Stomach (tissue), 4 donors: Measurements from ENCODE around the gene SOX3.

Experiments
- POLR2A ChIP-seq, 4 donors: fragments of 450-650 bp; IDR thresholded peaks; one replicate each; pipeline ENCODE4 v1.6.1; 2016; ENCODE audit warnings: antibody characterized with exemption in 4 of 4, control low read depth in 2 of 4, mild to moderate bottlenecking in 1 of 4, moderate library complexity in 1 of 4
- POLR2AphosphoS5 ChIP-seq, 3 donors: sonication (generic); formaldehyde crosslinking; IDR thresholded peaks; one replicate each; pipeline ENCODE4 v1.6.1; 2016; ENCODE audit warnings: antibody characterized with exemption in 3 of 3
- TF ChIP-seq, protein P1 (sequence below), 7 experiments: fragments of 450-650 bp in 4 of 7; fragments of 200-600 bp in 3 of 7; sonication (generic) in 3 of 7; IDR thresholded peaks; one replicate each; pipeline ENCODE4 v1.5.1; 2016 to 2019; ENCODE audit warnings: antibody characterized with exemption in 7 of 7, control low read depth in 2 of 7, mild to moderate bottlenecking in 1 of 7

DNA sequence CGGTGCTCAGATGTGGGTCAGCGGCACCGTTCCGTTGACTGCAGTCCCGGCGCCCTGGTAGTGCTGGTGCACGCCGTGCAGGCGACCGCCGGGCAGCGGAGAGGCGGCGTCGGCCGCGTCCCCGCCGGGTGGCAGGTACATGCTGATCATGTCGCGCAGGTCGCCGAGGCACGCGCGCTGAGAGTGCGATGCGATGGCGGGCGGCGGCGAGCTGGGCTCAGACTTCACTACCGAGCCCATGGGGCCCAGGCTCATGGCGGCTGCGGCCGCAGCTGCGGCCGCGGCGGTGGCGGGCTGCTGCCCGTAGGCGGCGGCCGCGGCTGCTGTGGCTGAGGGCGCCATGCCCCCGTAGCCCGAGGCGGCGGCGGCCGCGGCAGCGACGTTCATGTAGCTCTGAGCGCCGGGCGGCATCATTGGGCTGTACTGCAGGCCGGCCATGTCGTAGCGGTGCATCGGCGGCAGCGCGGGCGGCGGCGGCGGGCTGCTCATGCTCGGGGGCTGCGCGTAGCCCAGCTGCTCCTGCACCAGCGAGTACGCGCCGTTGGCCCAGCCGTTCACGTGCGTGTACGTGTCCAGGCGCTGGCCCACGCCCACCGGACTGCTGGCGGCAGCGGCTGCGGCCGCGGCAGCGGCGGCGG lies 1.0 kb downstream of the SOX3 start:
- TF ChIP-seq, protein P1, sequence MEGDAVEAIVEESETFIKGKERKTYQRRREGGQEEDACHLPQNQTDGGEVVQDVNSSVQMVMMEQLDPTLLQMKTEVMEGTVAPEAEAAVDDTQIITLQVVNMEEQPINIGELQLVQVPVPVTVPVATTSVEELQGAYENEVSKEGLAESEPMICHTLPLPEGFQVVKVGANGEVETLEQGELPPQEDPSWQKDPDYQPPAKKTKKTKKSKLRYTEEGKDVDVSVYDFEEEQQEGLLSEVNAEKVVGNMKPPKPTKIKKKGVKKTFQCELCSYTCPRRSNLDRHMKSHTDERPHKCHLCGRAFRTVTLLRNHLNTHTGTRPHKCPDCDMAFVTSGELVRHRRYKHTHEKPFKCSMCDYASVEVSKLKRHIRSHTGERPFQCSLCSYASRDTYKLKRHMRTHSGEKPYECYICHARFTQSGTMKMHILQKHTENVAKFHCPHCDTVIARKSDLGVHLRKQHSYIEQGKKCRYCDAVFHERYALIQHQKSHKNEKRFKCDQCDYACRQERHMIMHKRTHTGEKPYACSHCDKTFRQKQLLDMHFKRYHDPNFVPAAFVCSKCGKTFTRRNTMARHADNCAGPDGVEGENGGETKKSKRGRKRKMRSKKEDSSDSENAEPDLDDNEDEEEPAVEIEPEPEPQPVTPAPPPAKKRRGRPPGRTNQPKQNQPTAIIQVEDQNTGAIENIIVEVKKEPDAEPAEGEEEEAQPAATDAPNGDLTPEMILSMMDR (IDR thresholded peaks at IDR 0.05) = no peak
- TF ChIP-seq POLR2A (IDR thresholded peaks at IDR 0.05) (no peak), POLR2AphosphoS5 (IDR thresholded peaks at IDR 0.05) (no peak)
